GM03348 (cell line): ENCODE measurements around the gene GLCCI1.
"Not testable (repeated sequence)": the region's sequence is repeated elsewhere in the genome, so short reads cannot be mapped to it uniquely, and the experiment has no call there.

Experiments
- DNase-seq: peaks from one replicate; pipeline ENCODE4 v3.0.0; 2012; ENCODE audit warnings: low spot score

Gene GLCCI1

GRCh38 chr7:7989616-7990440 lies 21.2 kb downstream of the GLCCI1 start:
- DNase-seq: no peak

- DNase-seq: no peak
Measured at GRCh38 chr7:7990441-7990761, 21.8 kb downstream of the GLCCI1 start.

- no peak for DNase-seq
Measured at GRCh38 chr7:7992506-7992905, 23.9 kb downstream of the GLCCI1 start.

- DNase-seq: not testable (repeated sequence)
Measured at GRCh38 chr7:7995348-7995747, 26.8 kb downstream of the GLCCI1 start.

GRCh38 chr7:7996568-7996967 lies 28.0 kb downstream of the GLCCI1 start:
- peak; percentile 26 for DNase-seq

- DNase-seq: no peak
Measured at GRCh38 chr7:8000315-8000941, 31.8 kb downstream of the GLCCI1 start.

GRCh38 chr7:8003077-8003476 lies 34.5 kb downstream of the GLCCI1 start:
- no peak for DNase-seq

- DNase-seq: no peak
Measured at GRCh38 chr7:8005279-8005678, 36.7 kb downstream of the GLCCI1 start.

GRCh38 chr7:8014399-8014798 lies 45.8 kb downstream of the GLCCI1 start:
- DNase-seq: no peak

- no peak for DNase-seq
Measured at GRCh38 chr7:8015100-8015745, 46.6 kb downstream of the GLCCI1 start.

- no peak for DNase-seq
Measured at GRCh38 chr7:8015746-8016120, 47.1 kb downstream of the GLCCI1 start.

GRCh38 chr7:8017423-8017822 lies 48.8 kb downstream of the GLCCI1 start:
- no peak for DNase-seq

GRCh38 chr7:8018961-8019360 lies 50.4 kb downstream of the GLCCI1 start:
- DNase-seq: no peak

- no peak for DNase-seq
Measured at GRCh38 chr7:8022628-8023027, 54.0 kb downstream of the GLCCI1 start.

GRCh38 chr7:8035192-8035591 lies 66.6 kb downstream of the GLCCI1 start:
- DNase-seq: no peak

GRCh38 chr7:8035647-8036518 lies 67.3 kb downstream of the GLCCI1 start:
- peak; percentile 25 for DNase-seq

GRCh38 chr7:8037151-8037550 lies 68.6 kb downstream of the GLCCI1 start:
- DNase-seq: no peak

GRCh38 chr7:8040768-8041369 lies 72.3 kb downstream of the GLCCI1 start:
- DNase-seq: no peak

GRCh38 chr7:8042796-8043535 lies 74.4 kb downstream of the GLCCI1 start:
- no peak for DNase-seq

GRCh38 chr7:8044761-8045430 lies 76.3 kb downstream of the GLCCI1 start:
- DNase-seq: no peak

- not testable (repeated sequence) for DNase-seq
Measured at GRCh38 chr7:8048067-8048466, 79.5 kb downstream of the GLCCI1 start.
